ENCODE measurements around the gene RNF213.

DNA sequence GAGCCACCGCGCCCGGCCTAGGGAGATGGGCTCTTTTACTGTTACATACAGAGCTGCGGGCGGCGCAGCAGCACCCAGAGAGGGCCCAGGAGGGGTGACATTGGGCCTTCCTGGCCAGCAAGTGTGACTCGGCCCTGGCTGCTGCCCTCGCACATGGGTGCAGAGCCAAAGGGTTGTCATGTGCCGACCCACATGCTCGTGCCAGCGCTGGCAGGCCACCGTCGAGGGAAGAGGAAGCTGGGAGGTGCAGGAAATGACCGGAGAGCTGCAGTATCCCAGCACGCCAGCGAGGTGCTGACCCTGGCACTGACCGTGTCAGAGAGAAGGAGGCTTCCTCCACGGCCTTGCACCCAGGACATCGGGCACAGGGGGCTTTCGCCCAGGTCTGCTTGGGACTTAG, 162.3 kb downstream of the RNF213 start:
- TF ChIP-seq, protein P1, sequence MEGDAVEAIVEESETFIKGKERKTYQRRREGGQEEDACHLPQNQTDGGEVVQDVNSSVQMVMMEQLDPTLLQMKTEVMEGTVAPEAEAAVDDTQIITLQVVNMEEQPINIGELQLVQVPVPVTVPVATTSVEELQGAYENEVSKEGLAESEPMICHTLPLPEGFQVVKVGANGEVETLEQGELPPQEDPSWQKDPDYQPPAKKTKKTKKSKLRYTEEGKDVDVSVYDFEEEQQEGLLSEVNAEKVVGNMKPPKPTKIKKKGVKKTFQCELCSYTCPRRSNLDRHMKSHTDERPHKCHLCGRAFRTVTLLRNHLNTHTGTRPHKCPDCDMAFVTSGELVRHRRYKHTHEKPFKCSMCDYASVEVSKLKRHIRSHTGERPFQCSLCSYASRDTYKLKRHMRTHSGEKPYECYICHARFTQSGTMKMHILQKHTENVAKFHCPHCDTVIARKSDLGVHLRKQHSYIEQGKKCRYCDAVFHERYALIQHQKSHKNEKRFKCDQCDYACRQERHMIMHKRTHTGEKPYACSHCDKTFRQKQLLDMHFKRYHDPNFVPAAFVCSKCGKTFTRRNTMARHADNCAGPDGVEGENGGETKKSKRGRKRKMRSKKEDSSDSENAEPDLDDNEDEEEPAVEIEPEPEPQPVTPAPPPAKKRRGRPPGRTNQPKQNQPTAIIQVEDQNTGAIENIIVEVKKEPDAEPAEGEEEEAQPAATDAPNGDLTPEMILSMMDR (IDR thresholded peaks at IDR 0.05; ENCODE audit: low read depth, low read length): no peak
- no peak for TF ChIP-seq MYC (IDR thresholded peaks at IDR 0.05; ENCODE audit: low read depth, low read length)

Measured in NB4 (cell line).